Islet precursor cell (in vitro differentiated cells): ENCODE data around the gene IL2RA.
"Not testable (repeated sequence)": the region's sequence is repeated elsewhere in the genome, so short reads cannot be mapped to it uniquely, and the experiment has no call there.

ENCODE experiments used
- DNase-seq: peaks from one replicate; pipeline ENCODE4 v3.0.0-alpha.2; 2018

Gene IL2RA

DNA sequence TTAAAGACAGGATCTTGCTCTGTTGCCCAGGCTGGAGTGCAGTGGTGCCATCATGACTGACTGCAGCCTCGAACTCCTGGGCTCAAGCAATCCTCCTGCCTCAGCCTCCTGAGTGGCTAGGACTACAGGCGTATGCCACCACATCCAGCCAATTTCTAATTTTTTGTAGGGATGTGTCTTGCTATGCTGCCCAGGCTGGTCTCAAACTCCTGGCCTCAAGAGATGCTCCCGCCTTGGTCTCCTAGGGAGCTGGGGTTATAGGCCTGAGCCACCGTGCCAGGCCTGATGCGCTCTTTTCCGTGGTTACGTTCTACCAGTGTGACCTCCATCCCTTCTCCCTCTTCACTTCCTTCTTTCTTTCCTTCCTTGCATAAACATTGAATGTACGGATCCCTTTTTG is 50.6 kb downstream of the IL2RA start:
- no peak for DNase-seq

DNA sequence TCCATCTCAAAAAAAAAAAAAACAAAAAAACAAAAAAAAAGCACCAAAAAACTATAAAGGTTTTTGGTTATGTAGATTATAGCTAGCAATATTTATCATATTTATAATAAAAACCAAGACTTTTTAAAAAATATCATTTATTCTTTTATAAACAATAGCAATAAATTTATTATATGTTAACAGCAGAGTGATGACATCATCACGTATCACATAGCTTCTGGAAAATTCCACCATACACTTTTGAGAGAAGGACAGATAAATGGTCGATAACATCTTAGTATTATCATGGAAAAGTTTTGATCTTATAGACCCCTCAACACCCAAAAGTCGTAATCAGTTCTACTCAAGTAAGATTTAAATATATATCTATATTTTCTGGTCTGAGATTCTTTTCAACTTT is 51.6 kb downstream of the IL2RA start:
- no peak for DNase-seq

DNA sequence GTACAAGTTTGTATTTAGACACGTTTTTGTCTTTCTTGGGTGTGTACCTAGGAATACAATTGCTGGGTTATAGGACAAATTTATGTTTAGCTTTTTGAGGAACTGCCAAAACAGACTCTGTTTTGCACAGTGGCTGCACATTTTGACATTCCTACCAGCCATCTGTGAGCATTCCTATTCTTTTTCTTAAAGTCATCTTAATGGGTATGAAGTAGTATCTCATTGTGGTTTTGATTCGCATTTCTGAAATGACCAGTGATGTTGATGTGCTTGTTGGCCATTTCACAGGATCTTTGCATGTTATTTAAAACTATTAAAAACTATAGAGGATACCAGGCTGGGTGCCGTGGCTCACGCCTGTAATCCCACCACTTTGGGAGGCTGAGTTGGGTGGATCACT is 52.2 kb downstream of the IL2RA start:
- DNase-seq = no peak

- DNase-seq = no peak
Observed at GRCh38 chr10:6009150-6009549, 53.0 kb downstream of the IL2RA start.

GRCh38 chr10:6008497-6009142 is 53.5 kb downstream of the IL2RA start:
- no peak for DNase-seq

DNA sequence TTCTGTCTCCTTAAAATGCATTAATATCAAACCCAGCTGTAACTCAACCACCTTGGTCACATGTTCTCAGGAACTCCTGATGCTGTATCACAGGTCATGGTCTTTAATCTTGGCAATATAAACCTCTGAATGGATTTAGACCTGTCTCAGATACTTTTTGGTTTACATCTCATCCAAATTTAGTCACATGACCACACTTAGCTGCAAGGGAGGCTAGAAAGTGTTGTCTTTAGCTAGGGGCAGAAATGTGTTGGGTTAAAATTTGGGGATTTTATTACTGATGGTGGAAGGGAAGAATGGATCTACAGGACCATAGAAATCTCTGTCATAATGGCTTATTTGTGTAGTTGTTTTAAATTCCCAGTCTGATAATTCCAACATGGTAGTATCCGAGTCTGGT is 55.2 kb downstream of the IL2RA start:
- DNase-seq = no peak

- DNase-seq = no peak
Observed at GRCh38 chr10:6006546-6006945, 55.6 kb downstream of the IL2RA start.

- no peak for DNase-seq
Observed at GRCh38 chr10:6005856-6006395, 56.2 kb downstream of the IL2RA start.

DNA sequence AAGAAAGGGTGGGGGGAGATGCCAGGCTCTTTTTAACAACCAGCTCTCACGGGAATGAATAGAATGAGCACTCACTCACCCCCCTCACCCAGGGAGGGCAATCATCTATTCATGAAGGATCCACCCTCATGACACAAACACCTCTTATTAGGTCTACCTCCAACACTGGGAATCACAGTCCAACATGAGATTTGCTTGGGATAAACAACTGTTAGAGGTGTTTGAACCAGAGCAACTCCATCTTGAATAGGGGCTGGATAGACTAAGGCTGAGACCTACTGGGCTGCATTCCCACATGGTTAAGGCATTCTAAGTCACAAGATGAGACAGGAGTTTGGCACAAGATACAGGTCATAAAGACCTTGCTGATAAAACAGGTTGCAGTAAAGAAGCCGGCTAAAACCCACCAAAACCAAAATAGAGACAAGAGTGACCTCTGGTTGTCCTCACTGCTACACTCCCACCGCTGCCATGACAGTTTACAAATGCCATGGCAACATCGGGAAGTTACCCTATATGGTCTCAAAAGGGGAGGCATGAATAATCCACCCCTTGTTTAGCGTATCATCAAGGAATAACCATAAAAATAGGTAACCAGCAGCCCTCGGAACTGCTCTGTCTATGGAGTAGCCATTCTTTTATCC is 56.9 kb downstream of the IL2RA start:
- not testable (repeated sequence) for DNase-seq

GRCh38 chr10:6002809-6003510 is 59.2 kb downstream of the IL2RA start:
- no peak for DNase-seq

DNA sequence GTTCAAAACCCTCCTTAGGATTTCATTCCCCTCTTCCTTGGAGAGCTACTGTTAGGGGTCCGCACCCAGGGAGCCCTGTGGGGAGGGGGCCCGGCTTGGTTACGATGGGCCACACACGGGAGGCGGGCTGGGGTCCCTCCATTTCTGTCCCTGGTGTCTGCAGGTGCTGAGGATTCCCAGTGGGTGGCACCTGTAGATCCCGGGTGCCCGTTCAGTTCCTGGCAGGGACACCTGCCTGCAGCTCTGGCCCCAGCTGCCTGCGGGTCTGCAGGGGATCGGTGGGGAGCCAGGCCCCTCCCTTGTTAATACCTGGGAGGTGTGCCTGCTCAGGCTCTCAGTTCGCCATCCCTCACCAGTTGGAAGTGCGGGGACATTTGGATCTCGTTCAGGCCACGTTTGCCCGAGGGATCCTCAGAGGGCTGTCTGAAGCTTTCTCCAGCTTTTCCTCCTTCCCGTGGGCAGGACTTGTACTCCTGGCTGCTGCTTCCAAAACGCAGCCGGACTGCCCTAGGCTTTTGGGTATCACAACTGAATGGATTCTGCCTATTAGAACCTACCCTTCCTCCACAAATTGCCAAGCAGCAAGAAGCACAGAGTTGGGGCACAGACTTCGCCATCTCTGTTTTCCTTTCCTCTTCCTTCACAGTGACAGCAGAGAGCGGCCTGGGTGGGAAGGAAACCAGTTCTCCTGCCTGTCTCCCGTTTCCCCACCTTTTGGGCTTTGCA is 62.6 kb downstream of the IL2RA start:
- DNase-seq = no peak

- no peak for DNase-seq
Observed at GRCh38 chr10:5996696-5997095, 65.5 kb downstream of the IL2RA start.

- no peak for DNase-seq
Observed at GRCh38 chr10:5992398-5992797, 69.8 kb downstream of the IL2RA start.

DNA sequence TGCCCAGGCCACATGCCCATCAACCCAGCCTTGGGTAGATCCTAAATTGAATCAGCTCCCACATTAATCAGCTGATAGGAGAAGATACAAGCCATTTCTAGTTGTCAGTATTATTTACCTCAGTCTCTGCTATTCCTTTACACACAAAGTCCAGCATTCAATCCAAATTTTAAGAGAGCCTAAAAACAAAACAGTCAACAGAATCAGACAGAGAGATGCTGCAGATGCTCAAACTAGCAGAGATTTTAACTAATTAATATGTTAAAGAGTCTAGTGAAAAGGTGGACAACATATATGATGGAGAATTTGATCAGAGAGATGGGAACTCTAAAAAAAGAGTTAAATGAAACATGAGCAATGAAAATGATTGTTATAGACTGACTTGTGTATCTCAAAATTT is 70.5 kb downstream of the IL2RA start:
- no peak for DNase-seq

DNA sequence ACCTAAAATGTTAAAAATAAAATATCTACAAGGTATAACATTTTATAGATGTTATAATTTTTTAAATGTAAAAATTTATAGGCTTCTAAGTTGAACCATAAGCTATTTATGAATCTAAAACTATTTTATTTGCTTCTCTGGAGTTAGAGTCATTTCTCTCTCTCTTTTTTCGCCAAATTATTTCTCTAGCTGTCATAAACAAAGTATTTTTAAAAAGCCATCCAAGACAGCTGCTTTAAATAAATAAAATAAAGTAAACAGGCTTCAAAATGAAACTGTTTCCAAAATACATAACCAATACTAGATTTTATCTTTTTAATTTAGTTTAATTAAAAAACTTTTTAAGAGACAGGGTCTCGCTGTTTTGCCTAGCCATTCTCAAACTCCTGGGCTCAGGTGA is 72.4 kb downstream of the IL2RA start:
- DNase-seq = no peak

- DNase-seq = no peak
Observed at GRCh38 chr10:5988336-5988920, 73.7 kb downstream of the IL2RA start.

DNA sequence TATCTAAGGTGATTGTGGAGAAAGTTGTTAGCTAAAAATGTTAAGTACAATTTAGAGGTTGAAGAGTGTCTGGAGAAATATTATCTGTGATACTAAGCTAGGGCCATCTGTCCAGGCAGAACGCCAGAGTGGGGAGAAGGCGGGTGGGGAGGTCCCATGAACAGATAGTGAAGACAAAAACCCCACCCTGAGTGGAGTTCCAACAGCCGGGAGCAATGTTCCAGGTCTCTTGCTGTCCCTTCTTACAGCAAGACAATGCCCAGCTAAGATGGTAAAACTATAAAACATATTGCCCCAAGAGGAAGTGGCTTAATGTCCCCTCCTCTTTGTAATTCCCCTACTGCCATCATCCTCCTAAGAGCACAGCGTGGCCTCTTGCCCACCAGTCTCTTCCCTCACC is 74.4 kb downstream of the IL2RA start:
- no peak for DNase-seq

DNA sequence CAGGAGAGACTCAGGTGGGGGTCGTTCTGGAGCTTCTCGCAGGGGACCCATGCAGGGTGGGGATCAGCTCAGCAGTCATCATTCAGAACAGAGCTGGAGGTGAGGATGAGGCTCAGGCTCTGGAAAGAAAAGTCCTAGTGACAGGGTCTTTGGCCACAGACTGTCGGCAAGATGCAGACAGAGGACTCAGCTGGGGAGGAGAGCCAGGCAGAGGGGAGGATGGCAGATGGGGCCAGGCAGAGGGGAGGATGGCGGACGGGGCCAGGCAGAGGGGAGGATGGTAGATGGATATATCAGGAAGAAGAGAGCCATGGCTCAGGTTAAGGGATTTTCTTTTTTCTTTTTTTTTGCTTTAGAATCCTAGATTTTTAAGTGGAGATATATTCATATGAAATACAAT is 77.1 kb downstream of the IL2RA start:
- DNase-seq = no peak

GRCh38 chr10:5983774-5984173 is 78.4 kb downstream of the IL2RA start:
- no peak for DNase-seq

DNA sequence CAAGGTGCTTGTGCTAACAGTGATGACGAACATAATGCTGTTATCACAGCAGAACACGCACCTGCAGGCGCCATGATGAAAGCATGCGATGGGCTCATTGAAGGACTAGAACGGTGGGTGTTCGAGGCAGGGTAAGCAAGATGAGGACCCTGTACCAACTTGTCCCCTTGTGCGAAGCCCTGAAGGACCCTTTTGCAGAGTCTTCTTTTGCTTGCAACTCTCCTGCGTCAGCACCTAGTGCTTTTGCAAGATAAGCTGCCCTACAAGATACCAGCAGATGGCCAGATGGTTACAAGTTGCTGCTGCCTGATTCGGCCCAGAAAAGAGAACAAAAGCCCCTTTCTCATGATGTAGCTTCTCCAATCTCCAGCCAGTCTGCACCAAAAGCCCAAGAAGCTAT is 80.6 kb downstream of the IL2RA start:
- DNase-seq = no peak

GRCh38 chr10:5978230-5978489 is 84.0 kb downstream of the IL2RA start:
- no peak for DNase-seq

DNA sequence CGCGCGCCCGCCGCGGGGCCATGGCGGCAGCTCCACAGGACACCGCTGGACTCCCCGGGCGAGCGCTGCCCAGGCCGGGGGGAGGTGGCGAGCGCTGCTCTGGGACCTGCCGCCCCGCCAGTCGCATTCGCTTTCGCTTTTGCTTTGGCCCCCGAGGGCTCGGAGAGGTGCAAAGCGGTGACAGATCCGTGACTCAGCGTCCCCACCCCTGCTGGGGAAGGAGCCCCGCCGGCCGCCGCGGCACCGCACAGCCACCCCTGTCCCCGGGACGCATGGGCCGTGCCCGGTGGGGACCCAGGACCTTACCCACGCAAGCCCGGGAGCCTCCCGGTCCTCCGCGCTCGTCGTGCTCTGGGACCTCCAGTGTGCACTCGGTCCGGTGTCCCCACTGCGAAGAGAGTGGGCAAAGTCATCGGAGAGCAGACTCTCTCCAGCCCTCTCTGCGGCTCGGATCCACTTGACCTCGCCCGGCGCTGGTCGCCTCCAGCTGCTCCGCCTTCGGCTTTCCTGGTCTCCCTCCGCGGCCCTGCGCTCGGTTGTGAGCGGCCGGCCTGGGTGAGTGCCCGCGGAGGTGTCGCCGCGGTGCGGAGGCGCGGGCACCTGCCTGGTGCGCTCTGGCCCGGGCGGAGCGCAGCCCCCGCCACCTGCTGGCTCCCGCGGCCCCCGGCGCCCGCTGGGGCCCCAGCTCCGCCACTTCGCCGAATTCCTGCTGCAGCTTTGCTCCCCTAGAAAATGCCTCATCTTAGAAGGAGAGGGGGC is 84.5 kb downstream of the IL2RA start, which contains the start of gene IL15RA:
Gene IL15RA, minus strand, starts transcription at position 73 of the 759 bp plus-strand sequence. Its CDS starts 51 bp downstream, at position 22.
- peak; percentile 80 for DNase-seq
